Heart left ventricle (tissue), 13 donors: ENCODE data around the gene PCYT2.

Source experiments
- POLR2A ChIP-seq, 2 donors: fragments of 450-650 bp; IDR thresholded peaks; one replicate each; pipeline ENCODE4 v1.6.1; 2017; ENCODE audit warnings: antibody characterized with exemption in 2 of 2, mild to moderate bottlenecking in 2 of 2, moderate library complexity in 2 of 2
- TF ChIP-seq, protein P1 (sequence below), 12 donors: fragments of 200-600 bp; sonication (generic) in 4 of 12; IDR thresholded peaks; one replicate each; pipeline versions ENCODE4 v1.5.0 to v1.8.0; 2018 to 2022; ENCODE audit warnings: antibody characterized with exemption in 12 of 12, mild to moderate bottlenecking in 5 of 12
- donor health status: ischemic (EF 13 %, LVEDD 7.1; RV severe dilation, severe dysfunction).
- donor health status: DM: no; HTN: yes; CAD: no.
- donor health status: DM: no; HTN: no; CAD: no.
- donor health status: ischemic (EF 25% LVEDD 6.9; RV normal size, moderate dysfunction).
- donor health status: ischemic (EF 25% LVEDD 5.7; RV mildly dilated, moderate dysfunction).
- donor health status: ischemic (EF 35%, LVEDD 5.7; RV mildly dilated, moderate dysfunction).
- donor health status: nonischemic (EF 11% LVEDD 7.7; RV severe dilation, severe dysfunction).
- donor health status: DM: yes; HTN: yes; CAD: no.
- donor health status: PGD.
- donor health status: ischemic (EF 29% LVEDD 5.4; RV normal size, mild dysfunction).
- donor health status: nonischemic (EF 23%, LVEDD 6.1; RV moderate dilation, normal function).

DNA sequence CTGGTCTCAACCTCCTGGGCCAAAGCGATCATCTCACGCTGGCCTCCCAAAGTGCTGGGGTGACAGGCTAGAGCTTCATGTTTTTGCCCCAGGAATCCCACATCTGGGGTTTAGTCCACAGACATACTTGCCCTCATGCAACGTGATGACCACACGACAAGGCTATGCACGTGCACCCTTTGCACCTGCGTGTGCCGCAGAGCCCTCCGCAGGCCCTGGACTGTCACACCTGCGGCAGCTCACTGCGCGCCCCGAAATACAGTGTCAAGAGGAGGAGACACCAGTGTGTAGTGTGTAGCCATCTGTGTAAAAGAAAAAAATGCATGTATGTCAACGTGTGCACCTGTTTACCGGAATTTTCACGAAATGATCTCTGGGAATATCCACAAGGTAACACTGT, 39.3 kb upstream of the PCYT2 start:
- TF ChIP-seq POLR2A (IDR thresholded peaks at IDR 0.05), result no peak
- TF ChIP-seq, protein P1, sequence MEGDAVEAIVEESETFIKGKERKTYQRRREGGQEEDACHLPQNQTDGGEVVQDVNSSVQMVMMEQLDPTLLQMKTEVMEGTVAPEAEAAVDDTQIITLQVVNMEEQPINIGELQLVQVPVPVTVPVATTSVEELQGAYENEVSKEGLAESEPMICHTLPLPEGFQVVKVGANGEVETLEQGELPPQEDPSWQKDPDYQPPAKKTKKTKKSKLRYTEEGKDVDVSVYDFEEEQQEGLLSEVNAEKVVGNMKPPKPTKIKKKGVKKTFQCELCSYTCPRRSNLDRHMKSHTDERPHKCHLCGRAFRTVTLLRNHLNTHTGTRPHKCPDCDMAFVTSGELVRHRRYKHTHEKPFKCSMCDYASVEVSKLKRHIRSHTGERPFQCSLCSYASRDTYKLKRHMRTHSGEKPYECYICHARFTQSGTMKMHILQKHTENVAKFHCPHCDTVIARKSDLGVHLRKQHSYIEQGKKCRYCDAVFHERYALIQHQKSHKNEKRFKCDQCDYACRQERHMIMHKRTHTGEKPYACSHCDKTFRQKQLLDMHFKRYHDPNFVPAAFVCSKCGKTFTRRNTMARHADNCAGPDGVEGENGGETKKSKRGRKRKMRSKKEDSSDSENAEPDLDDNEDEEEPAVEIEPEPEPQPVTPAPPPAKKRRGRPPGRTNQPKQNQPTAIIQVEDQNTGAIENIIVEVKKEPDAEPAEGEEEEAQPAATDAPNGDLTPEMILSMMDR (IDR thresholded peaks at IDR 0.05), result no peak
